ENCODE results near the gene LMF1. TPM values are rescaled to one million over a fixed set of nuclear protein-coding genes. Genes with fewer than 3 reads are reported as not detected.

LMF1 gene
- polyA plus RNA-seq, 1 donor (not counting 4 experiments of a cell fraction or from before 2014, with no cell fraction given), result 3.1 TPM

- DNase-seq (ENCODE audit: low read depth, low spot score) (no peak), FAIRE-seq (no peak)
- Histone ChIP-seq H3K4me3 (ENCODE audit: control insufficient read depth in 2 of 3, extremely low read depth in 1 of 3, insufficient read depth in 2 of 3, low read depth in 1 of 3, low read length in 3 of 3) (no peak overlapping the region), H3K36me3 (ENCODE audit: control insufficient read depth in 2 of 2, extremely low read depth in 1 of 2, insufficient read depth in 2 of 2, low read length in 2 of 2) (no peaks in the 10 kb centered on the region), H3K79me2 (ENCODE audit: control insufficient read depth, insufficient read depth, low read length) (no peaks in the 10 kb centered on the region), H3K27me3 (ENCODE audit: control insufficient read depth, extremely low read depth, insufficient read depth, low read length) (peaks cover 40% of the 10 kb centered on the region), H3K9me3 (ENCODE audit: control insufficient read depth, low read depth, low read length) (no peaks in the 10 kb centered on the region), H3K4me1 (ENCODE audit: control insufficient read depth, extremely low read depth, insufficient read depth, low read length) (no peaks in the 10 kb centered on the region), H3K27ac (ENCODE audit: control insufficient read depth, insufficient read depth, low read length) (no peak overlapping the region), H3K4me2 (ENCODE audit: control insufficient read depth, extremely low read depth, insufficient read depth, low read depth, low read length) (no peak overlapping the region), H3K9ac (ENCODE audit: control insufficient read depth, extremely low read depth, insufficient read depth, low read length) (no peak overlapping the region), H4K20me1 (ENCODE audit: control insufficient read depth, extremely low read depth, insufficient read depth, low read length) (no peaks in the 10 kb centered on the region), H3K9me1 (ENCODE audit: control insufficient read depth, extremely low read depth, insufficient read depth, low read length) (no peaks in the 10 kb centered on the region), H2AFZ (ENCODE audit: control insufficient read depth, low read length) (no peak overlapping the region)
- no peak for TF ChIP-seq EZH2 (IDR thresholded peaks at IDR 0.05; ENCODE audit: low read length)
- no peak for TF ChIP-seq CTCF (optimal IDR thresholded peaks at IDR 0.05 in 1 of 3, IDR thresholded peaks at IDR 0.05 in 1 of 3, conservative IDR thresholded peaks at IDR 0.05 in 1 of 3; ENCODE audit: extremely low read depth in 1 of 3, insufficient read depth in 2 of 3, low read length in 3 of 3)
- dilution Hi-C loops (cut with MboI; ENCODE audit: extremely low pct_ligation_motif_present, low sequenced_read_pairs), result no loop called here
These were observed 44.1 kb upstream of the LMF1 start for GRCh38 chr16:1014771-1015495.

- DNase-seq (ENCODE audit: low read depth, low spot score), result no peak
- Histone ChIP-seq H3K27me3 (ENCODE audit: control insufficient read depth, extremely low read depth, insufficient read depth, low read length) (peaks cover 40% of the 10 kb centered on the region), H3K4me3 (ENCODE audit: control insufficient read depth in 2 of 3, extremely low read depth in 1 of 3, insufficient read depth in 2 of 3, low read depth in 1 of 3, low read length in 3 of 3) (no peak overlapping the region)
These were observed 43.4 kb upstream of the LMF1 start for GRCh38 chr16:1014221-1014620.

More at GRCh38 chr16:1014221-1014620, 43.4 kb upstream of the LMF1 start:
- Histone ChIP-seq H3K9ac (ENCODE audit: control insufficient read depth, extremely low read depth, insufficient read depth, low read length) (no peak overlapping the region), H3K79me2 (ENCODE audit: control insufficient read depth, insufficient read depth, low read length) (no peaks in the 10 kb centered on the region), H3K9me3 (ENCODE audit: control insufficient read depth, low read depth, low read length) (no peaks in the 10 kb centered on the region), H4K20me1 (ENCODE audit: control insufficient read depth, extremely low read depth, insufficient read depth, low read length) (no peaks in the 10 kb centered on the region), H3K9me1 (ENCODE audit: control insufficient read depth, extremely low read depth, insufficient read depth, low read length) (no peaks in the 10 kb centered on the region), H3K4me2 (ENCODE audit: control insufficient read depth, extremely low read depth, insufficient read depth, low read depth, low read length) (no peak overlapping the region), H3K4me1 (ENCODE audit: control insufficient read depth, extremely low read depth, insufficient read depth, low read length) (no peaks in the 10 kb centered on the region), H2AFZ (ENCODE audit: control insufficient read depth, low read length) (no peak overlapping the region), H3K36me3 (ENCODE audit: control insufficient read depth in 2 of 2, extremely low read depth in 1 of 2, insufficient read depth in 2 of 2, low read length in 2 of 2) (no peaks in the 10 kb centered on the region), H3K27ac (ENCODE audit: control insufficient read depth, insufficient read depth, low read length) (no peak overlapping the region)
- TF ChIP-seq EZH2 (IDR thresholded peaks at IDR 0.05; ENCODE audit: low read length) (no peak), CTCF (optimal IDR thresholded peaks at IDR 0.05 in 1 of 3, IDR thresholded peaks at IDR 0.05 in 1 of 3, conservative IDR thresholded peaks at IDR 0.05 in 1 of 3; ENCODE audit: extremely low read depth in 1 of 3, insufficient read depth in 2 of 3, low read length in 3 of 3) (no peak)
- FAIRE-seq, result no peak
- dilution Hi-C loops (cut with MboI; ENCODE audit: extremely low pct_ligation_motif_present, low sequenced_read_pairs), result no loop called here

Data from keratinocyte (primary cell).